ENCODE measurements around the gene SLC25A47. TPM values are rescaled to one million over a fixed set of nuclear protein-coding genes. Genes with fewer than 3 reads are reported as not detected.
"Not testable (repeated sequence)": the region's sequence is repeated elsewhere in the genome, so short reads cannot be mapped to it uniquely, and the experiment has no call there.

Gene SLC25A47
- total and polyA plus RNA-seq, 3 experiments from 2014 or later = not detected

DNA sequence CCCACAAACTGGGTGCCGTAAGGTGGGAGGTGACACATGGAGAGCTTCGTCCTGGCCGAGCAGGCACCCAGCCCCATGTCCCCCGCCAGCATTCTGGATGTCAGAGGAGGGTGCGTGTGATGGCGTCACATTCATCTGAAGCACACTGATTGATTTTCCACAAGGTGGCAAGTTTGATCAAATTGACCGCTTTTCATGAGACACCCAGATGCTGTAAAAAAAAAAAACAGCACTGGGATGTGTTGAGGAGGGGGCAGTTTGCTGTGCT, 41.1 kb upstream of the SLC25A47 start:
- no peak for DNase-seq
- no peak overlapping the region for H3K27ac ChIP-seq (ENCODE audit: low read depth, low read length)
- POLR2A ChIA-PET = no interaction called here
- Mint-ChIP-seq H3K4me3 (no peak overlapping the region), H3K9me3 (no peaks in the 10 kb centered on the region), H3K27ac (peak overlapping the region in 3 of 8 donors; percentile 7 to 90 (median 72)), H3K36me3 (peaks cover 0 to 33% (median 2%) of the 10 kb centered on the region in 3 donors), H3K27me3 (no peaks in the 10 kb centered on the region), H3K4me1 (peaks cover 32 to 60% (median 44%) of the 10 kb centered on the region in 3 donors)
- no peaks in the 10 kb centered on the region for H3K9me3 ChIP-seq (ENCODE audit: low read length)
- H3K4me1 ChIP-seq (ENCODE audit: insufficient read depth, low read length) = peaks cover 11% of the 10 kb centered on the region
- H3K27me3 ChIP-seq (ENCODE audit: insufficient read depth, low read length, poor library complexity, severe bottlenecking) = no peaks in the 10 kb centered on the region
- no peak overlapping the region for H3K4me3 ChIP-seq (ENCODE audit: low read length)
- CTCF ChIA-PET = interaction anchor here (1.8 kb wide), 1 partner anchor 10 kb away, joined by 5 read pairs; no protein-coding TSS in a partner anchor
- H3K36me3 ChIP-seq (ENCODE audit: insufficient read depth, low read length) = peaks cover 5% of the 10 kb centered on the region

- no peak overlapping the region for H3K27ac ChIP-seq (ENCODE audit: low read depth, low read length)
- peaks cover 0 to 26% (median 2%) of the 10 kb centered on the region in 3 donors for H3K36me3 Mint-ChIP-seq
- peaks cover 11% of the 10 kb centered on the region for H3K4me1 ChIP-seq (ENCODE audit: insufficient read depth, low read length)
- H3K27me3 ChIP-seq (ENCODE audit: insufficient read depth, low read length, poor library complexity, severe bottlenecking) = no peaks in the 10 kb centered on the region
- ChIA-PET POLR2A (no interaction called here), CTCF (interaction anchor here (1.0 to 4.2 kb wide), 7 partner anchors 9 to 62 kb away, joined by 3 to 23 read pairs (median 4); no protein-coding TSS in a partner anchor)
- H3K4me1 Mint-ChIP-seq = peaks cover 29 to 53% (median 35%) of the 10 kb centered on the region in 3 donors
- no peak for DNase-seq
- H3K4me3 ChIP-seq (ENCODE audit: low read length) = no peak overlapping the region
- H3K9me3 ChIP-seq (ENCODE audit: low read length) = no peaks in the 10 kb centered on the region
- H3K4me3 Mint-ChIP-seq = peak overlapping the region in 2 of 7 donors; percentile 52 to 61
- no peaks in the 10 kb centered on the region for H3K9me3 Mint-ChIP-seq
- no peaks in the 10 kb centered on the region for H3K36me3 ChIP-seq (ENCODE audit: insufficient read depth, low read length)
- no peaks in the 10 kb centered on the region for H3K27me3 Mint-ChIP-seq
- H3K27ac Mint-ChIP-seq = peak overlapping the region in 5 of 8 donors; percentile 34 to 82 (median 56)
Measured at GRCh38 chr14:100282766-100283419, 40.2 kb upstream of the SLC25A47 start.

GRCh38 chr14:100283436-100283835, 39.7 kb upstream of the SLC25A47 start:
- H3K27ac ChIP-seq (ENCODE audit: low read depth, low read length); H3K27me3 Mint-ChIP-seq; H3K36me3 ChIP-seq (ENCODE audit: insufficient read depth, low read length); H3K9me3 Mint-ChIP-seq; H3K4me3 ChIP-seq (ENCODE audit: low read length); H3K27me3 ChIP-seq (ENCODE audit: insufficient read depth, low read length, poor library complexity, severe bottlenecking); H3K9me3 ChIP-seq (ENCODE audit: low read length); DNase-seq: not testable (repeated sequence)
- Mint-ChIP-seq H3K4me3 (peak overlapping the region in 2 of 7 donors; percentile 52 to 61), H3K36me3 (peaks cover 0 to 23% (median 2%) of the 10 kb centered on the region in 3 donors), H3K27ac (peak overlapping the region in 3 of 8 donors; percentile 34 to 68 (median 47)), H3K4me1 (peaks cover 25 to 48% (median 31%) of the 10 kb centered on the region in 3 donors)
- ChIA-PET CTCF (interaction anchor here (1.0 to 4.2 kb wide), 9 partner anchors 9 to 62 kb away, joined by 3 to 23 read pairs (median 4); no protein-coding TSS in a partner anchor), POLR2A (interaction anchor here (0.9 kb wide), 1 partner anchor 100 kb away, joined by 3 read pairs; no protein-coding TSS in a partner anchor)
- peaks cover 11% of the 10 kb centered on the region for H3K4me1 ChIP-seq (ENCODE audit: insufficient read depth, low read length)

- no peaks in the 10 kb centered on the region for H3K27me3 Mint-ChIP-seq
- H3K27ac Mint-ChIP-seq = peak overlapping the region in 6 of 8 donors; percentile 33 to 88 (median 56)
- POLR2A ChIA-PET = interaction anchor here (0.9 to 1.3 kb wide), 2 partner anchors 24 to 99 kb away, joined by 3 read pairs; no protein-coding TSS in a partner anchor
Measured at GRCh38 chr14:100283984-100284881, 38.9 kb upstream of the SLC25A47 start.

GRCh38 chr14:100285021-100285912, 37.9 kb upstream of the SLC25A47 start:
- H3K4me1 Mint-ChIP-seq = peaks cover 14 to 30% (median 15%) of the 10 kb centered on the region in 3 donors
- no peaks in the 10 kb centered on the region for H3K27me3 ChIP-seq (ENCODE audit: insufficient read depth, low read length, poor library complexity, severe bottlenecking)
- POLR2A ChIA-PET = interaction anchor here (0.6 to 1.3 kb wide), 3 partner anchors 23 to 71 kb away, joined by 3 to 9 read pairs (median 4); no protein-coding TSS in a partner anchor
- H3K9me3 ChIP-seq (ENCODE audit: low read length) = no peaks in the 10 kb centered on the region
- DNase-seq = peak; percentile 75 to 85 (median 79)
- H3K9me3 Mint-ChIP-seq = no peaks in the 10 kb centered on the region
- H3K27me3 Mint-ChIP-seq = no peaks in the 10 kb centered on the region
- peaks cover 11% of the 10 kb centered on the region for H3K4me1 ChIP-seq (ENCODE audit: insufficient read depth, low read length)
- peak overlapping the region in 5 of 7 donors; percentile 73 to 83 (median 82) for H3K4me3 Mint-ChIP-seq
- H3K36me3 Mint-ChIP-seq = peaks cover 0 to 11% (median 2%) of the 10 kb centered on the region in 3 donors
- H3K27ac Mint-ChIP-seq = peak overlapping the region in 1 of 8 donors; percentile 68
- H3K4me3 ChIP-seq (ENCODE audit: low read length) = peak overlapping the region; percentile 69
- CTCF ChIA-PET = interaction anchor here (0.8 to 4.2 kb wide), 30 partner anchors 9 to 304 kb away, joined by 3 to 23 read pairs (median 4); no protein-coding TSS in a partner anchor
- H3K27ac ChIP-seq (ENCODE audit: low read depth, low read length) = peak overlapping the region; percentile 75
- no peaks in the 10 kb centered on the region for H3K36me3 ChIP-seq (ENCODE audit: insufficient read depth, low read length)

More at GRCh38 chr14:100283984-100284881, 38.9 kb upstream of the SLC25A47 start:
- Histone ChIP-seq H3K27ac (ENCODE audit: low read depth, low read length) (no peak overlapping the region), H3K27me3 (ENCODE audit: insufficient read depth, low read length, poor library complexity, severe bottlenecking) (no peaks in the 10 kb centered on the region), H3K4me1 (ENCODE audit: insufficient read depth, low read length) (peaks cover 11% of the 10 kb centered on the region), H3K4me3 (ENCODE audit: low read length) (no peak overlapping the region), H3K9me3 (ENCODE audit: low read length) (no peaks in the 10 kb centered on the region), H3K36me3 (ENCODE audit: insufficient read depth, low read length) (no peaks in the 10 kb centered on the region)
- peak overlapping the region; percentile 23 to 81 (median 66) for H3K4me3 Mint-ChIP-seq
- CTCF ChIA-PET = interaction anchor here (0.8 to 4.2 kb wide), 20 partner anchors 8 to 94 kb away, joined by 3 to 23 read pairs (median 5); no protein-coding TSS in a partner anchor
- H3K4me1 Mint-ChIP-seq = peaks cover 17 to 40% (median 23%) of the 10 kb centered on the region in 3 donors
- peaks cover 0 to 17% (median 2%) of the 10 kb centered on the region in 3 donors for H3K36me3 Mint-ChIP-seq
- DNase-seq = no peak
- H3K9me3 Mint-ChIP-seq = no peaks in the 10 kb centered on the region

DNA sequence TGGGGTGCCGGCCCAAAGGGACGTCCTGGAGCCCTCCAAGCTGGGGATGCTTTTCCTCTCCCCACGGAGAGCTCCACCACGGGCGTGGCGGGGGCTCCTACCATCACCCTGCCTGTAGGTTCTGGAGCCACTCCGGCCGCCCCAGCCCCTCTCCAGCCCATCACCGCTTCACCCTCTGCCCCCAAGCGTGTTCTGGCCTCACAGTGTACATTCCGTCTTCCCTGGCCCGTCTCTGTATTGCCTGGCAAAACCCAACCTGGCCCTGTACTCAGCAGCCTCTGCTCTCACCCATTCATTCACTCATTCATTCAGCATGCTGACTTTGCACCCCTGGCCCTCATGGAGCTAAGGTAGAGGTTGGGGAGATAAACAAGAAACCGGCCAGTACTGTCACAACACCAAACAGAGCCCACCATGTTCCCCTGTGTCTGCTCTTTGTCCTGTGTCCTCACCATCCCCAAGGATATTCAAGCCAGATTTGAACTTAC, 37.2 kb upstream of the SLC25A47 start:
- ChIA-PET POLR2A (interaction anchor here (1.1 kb wide), 1 partner anchor 72 kb away, joined by 4 read pairs; no protein-coding TSS in a partner anchor), CTCF (interaction anchor here (0.8 to 4.2 kb wide), 23 partner anchors 9 to 305 kb away, joined by 3 to 23 read pairs (median 4); no protein-coding TSS in a partner anchor)
- no peaks in the 10 kb centered on the region for H3K9me3 Mint-ChIP-seq
- no peak for DNase-seq
- Histone ChIP-seq H3K27ac (ENCODE audit: low read depth, low read length) (no peak overlapping the region), H3K27me3 (ENCODE audit: insufficient read depth, low read length, poor library complexity, severe bottlenecking) (no peaks in the 10 kb centered on the region), H3K4me1 (ENCODE audit: insufficient read depth, low read length) (peaks cover 11% of the 10 kb centered on the region), H3K4me3 (ENCODE audit: low read length) (peak overlapping the region; percentile 69), H3K9me3 (ENCODE audit: low read length) (no peaks in the 10 kb centered on the region), H3K36me3 (ENCODE audit: insufficient read depth, low read length) (no peaks in the 10 kb centered on the region)
- no peaks in the 10 kb centered on the region for H3K27me3 Mint-ChIP-seq
- peak overlapping the region; percentile 75 to 83 (median 82) for H3K4me3 Mint-ChIP-seq
- peak overlapping the region in 7 of 8 donors; percentile 57 to 94 (median 68) for H3K27ac Mint-ChIP-seq
- peaks cover 0 to 7% (median 2%) of the 10 kb centered on the region in 3 donors for H3K36me3 Mint-ChIP-seq
- H3K4me1 Mint-ChIP-seq = peaks cover 11 to 25% (median 15%) of the 10 kb centered on the region in 3 donors

All from CD8-positive, alpha-beta memory T cell (primary cell).